NB4 (cell line): ENCODE measurements around the gene GNA14.

Source experiments
- CTCF ChIP-seq: IDR thresholded peaks from one replicate; pipeline ENCODE4 v1.5.1; 2012; ENCODE audit warnings: low read depth, low read length
- MAX ChIP-seq: IDR thresholded peaks from 2 replicates; pipeline ENCODE4 v1.6.1; 2011; ENCODE audit warnings: low read depth, low read length
- MYC ChIP-seq: IDR thresholded peaks from 2 replicates; pipeline ENCODE4 v1.6.1; 2011; ENCODE audit warnings: low read depth, low read length
- POLR2A ChIP-seq: IDR thresholded peaks from 2 replicates; pipeline ENCODE4 v1.6.1; 2011; ENCODE audit warnings: mild to moderate bottlenecking; ENCODE audit not compliant: insufficient read length; ENCODE audit errors: extremely low read depth

GRCh38 chr9:77604316-77604715 lies 43.8 kb downstream of the GNA14 start:
- TF ChIP-seq MYC (no peak), CTCF (no peak), POLR2A (no peak), MAX (no peak)
